Hypothalamus (tissue), 51 donors: ENCODE results near the gene EDRF1.
A peak's percentile ranks its signal among the peaks of the same experiment; 100 is the strongest.
"Not testable (repeated sequence)": the region's sequence is repeated elsewhere in the genome, so short reads cannot be mapped to it uniquely, and the experiment has no call there.

Source experiments
- DNase-seq, 51 donors: peaks; one replicate each; lab custom pipeline; 2025; lab: John Stamatoyannopoulos, UW

The EDRF1 gene, protein sequence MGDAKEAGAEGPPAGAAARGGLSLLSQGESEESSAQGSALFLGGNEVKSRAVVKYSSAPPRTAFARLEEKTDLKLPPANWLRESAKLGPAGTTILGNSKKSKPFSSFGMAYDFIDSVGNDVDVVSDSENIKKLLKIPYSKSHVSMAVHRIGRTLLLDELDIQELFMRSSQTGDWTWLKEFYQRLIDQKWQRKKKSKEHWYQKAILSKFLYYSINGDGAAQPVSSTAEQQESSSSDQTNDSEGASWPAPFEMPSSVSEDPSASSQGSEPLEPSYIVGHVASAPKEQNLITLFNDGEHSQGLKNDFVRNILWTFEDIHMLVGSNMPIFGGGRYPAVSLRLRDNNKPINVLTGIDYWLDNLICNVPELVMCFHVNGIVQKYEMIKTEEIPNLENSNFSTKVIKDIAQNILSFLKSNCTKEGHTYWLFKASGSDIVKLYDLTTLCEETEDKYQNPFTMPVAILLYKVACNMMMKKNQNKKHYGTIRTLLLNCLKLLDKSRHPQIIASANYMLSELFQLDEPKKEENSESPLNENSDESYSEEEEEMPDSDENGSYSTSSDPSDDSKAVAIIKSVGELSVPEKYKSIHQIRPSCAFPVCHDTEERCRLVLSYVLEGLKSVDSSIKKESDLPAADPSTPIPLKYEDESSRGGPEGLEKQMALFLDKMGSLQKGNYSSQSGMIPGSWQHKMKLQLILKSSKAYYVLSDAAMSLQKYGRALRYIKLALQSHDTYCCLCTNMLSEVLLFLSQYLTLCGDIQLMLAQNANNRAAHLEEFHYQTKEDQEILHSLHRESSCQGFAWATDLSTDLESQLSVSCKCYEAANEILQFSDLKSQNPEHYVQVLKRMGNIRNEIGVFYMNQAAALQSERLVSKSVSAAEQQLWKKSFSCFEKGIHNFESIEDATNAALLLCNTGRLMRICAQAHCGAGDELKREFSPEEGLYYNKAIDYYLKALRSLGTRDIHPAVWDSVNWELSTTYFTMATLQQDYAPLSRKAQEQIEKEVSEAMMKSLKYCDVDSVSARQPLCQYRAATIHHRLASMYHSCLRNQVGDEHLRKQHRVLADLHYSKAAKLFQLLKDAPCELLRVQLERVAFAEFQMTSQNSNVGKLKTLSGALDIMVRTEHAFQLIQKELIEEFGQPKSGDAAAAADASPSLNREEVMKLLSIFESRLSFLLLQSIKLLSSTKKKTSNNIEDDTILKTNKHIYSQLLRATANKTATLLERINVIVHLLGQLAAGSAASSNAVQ

DNA sequence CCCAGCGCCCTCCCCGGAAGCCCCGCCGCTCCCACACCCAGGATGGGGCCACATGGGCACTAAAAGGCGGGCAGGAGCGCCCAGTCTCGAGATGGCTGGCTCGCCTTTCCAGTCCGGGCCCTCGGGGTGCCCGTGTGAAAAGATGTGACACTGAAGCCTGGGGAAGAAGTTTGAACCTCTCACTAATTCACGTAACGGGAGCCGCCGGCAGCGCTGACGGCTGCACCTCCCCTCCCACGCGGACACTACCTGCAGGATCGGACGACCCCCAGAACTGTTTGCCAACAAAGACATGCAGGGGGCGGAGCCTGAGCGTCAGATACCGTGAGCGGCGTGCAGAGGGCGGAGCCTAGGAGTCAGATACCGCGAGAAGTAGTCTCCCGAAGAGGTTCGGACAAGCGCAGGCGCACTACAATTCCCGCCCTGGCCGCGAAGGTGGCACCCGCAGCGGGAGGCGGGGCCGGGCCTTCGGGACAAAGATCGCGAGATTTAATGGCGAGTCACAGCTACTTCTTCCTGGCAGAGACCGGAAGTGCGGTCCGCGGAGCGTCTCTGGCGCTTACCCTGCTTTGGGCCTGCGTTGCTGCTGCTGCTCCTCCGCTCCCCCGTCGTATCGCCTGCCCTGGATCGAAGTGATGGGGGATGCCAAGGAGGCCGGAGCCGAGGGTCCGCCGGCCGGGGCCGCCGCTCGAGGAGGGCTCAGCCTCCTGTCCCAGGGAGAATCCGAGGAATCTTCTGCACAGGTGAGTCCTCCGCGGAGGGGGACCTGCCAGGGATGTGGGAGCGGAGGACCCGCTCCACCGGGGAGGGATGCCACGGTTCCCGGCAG lies at the start of gene EDRF1:
EDRF1 (plus strand) TSS at position 537 of the 829 bp plus-strand sequence; CDS start at position 636, 99 bp downstream.
- peak; percentile 62 to 100 (median 97) for DNase-seq

DNA sequence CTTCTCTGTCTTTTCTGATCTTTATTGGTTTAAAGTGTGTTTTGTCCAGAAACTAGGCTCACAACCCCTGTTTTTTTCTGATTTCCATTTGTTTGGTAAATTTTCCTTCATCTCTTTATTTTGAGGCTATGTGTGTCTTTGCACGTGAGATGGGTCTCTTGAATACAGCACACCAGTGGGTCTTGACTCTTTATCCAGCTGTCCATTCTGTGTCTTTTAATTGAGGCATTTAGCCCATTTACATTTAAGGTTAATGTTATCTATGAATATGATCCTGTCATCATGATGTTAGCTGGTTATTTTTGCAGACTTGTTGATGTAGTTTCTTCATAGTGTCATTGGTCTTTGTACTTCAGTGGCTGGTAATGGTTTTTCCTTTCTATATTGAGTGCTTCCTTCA lies 46.6 kb upstream of the EDRF1 start:
- DNase-seq, result no peak

DNA sequence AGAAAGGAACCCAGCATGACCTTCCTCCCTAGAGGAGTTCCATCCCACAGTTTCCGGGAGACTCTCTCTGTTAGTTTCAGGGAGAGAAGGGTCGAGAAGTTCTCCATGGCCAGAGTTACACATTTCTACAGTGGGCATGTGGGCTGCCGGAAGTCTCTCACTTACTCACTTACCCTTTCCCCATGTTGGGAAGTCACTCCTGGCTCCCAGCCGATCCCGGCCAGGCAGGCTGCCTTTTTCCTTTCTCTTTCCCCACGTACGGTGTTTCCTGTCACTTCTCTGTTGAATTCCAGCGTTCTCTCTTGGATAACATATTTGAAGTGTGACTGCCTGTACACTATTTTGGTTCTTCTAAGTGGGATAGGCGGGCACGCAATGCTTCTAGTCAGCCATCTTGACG lies 40.1 kb upstream of the EDRF1 start:
- no peak for DNase-seq

DNA sequence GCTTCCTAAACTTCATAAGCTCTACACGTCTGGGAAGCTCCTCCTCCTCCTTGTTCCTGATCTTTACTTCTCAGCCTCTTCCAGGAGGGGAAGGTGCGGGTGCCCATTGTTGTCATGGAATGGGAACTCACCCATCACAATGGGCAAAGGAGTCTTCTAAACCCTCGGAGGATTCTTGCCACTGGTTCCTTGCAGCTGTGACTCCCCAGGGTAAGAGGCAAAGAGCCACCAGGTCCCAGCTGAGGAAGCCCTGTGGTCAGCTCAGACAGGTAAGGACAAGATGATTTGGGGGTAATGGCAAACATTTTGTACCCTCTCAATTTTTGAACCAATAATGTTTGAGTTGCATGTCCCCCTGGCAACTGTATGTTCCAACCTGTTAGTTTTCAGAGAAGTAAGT lies 36.4 kb upstream of the EDRF1 start, which contains the start of gene TEX36:
TEX36 (minus strand) TSS at position 101 of the 400 bp plus-strand sequence. CDS start 174 bp downstream, outside the sequence.
- no peak for DNase-seq

DNA sequence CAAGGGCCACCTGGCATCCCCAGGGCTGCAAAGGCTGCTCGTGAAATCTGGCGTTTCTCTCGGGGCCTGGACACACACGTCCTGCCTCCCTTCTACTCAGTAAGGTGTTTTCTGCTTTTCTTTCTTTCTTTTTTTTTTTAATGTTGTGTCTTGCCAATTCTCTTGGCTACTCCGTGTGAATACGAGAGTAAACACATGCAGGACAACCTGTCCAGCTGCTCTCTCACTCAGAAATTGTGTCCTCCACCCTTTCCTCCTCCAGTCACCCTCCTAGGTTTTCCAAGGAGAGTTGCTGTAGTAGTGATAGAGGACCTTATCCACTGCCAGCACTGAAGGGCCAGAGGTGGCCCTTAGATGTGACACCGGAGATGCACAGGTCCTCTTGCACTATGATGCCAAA lies 35.7 kb upstream of the EDRF1 start:
- no peak for DNase-seq

DNA sequence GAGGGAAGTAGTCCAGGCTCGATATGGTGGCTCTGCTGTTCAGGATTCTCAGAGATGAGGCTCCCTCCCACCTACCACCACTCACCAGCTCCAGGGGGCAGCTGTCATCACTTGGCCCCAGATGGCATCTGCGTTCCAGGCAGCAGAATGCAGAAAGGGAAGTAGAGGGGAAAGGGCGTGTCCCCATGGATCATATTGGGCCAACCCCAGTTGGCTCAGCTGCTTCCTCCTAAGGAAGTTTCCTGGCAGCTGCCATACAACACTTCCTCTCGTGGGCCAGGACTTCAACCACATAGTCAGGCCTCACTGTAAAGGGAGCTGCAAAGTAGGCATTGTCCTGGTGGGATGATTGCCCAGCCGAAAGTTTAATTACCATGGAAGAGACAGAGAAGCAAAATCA lies 34.9 kb upstream of the EDRF1 start:
- no peak for DNase-seq

DNA sequence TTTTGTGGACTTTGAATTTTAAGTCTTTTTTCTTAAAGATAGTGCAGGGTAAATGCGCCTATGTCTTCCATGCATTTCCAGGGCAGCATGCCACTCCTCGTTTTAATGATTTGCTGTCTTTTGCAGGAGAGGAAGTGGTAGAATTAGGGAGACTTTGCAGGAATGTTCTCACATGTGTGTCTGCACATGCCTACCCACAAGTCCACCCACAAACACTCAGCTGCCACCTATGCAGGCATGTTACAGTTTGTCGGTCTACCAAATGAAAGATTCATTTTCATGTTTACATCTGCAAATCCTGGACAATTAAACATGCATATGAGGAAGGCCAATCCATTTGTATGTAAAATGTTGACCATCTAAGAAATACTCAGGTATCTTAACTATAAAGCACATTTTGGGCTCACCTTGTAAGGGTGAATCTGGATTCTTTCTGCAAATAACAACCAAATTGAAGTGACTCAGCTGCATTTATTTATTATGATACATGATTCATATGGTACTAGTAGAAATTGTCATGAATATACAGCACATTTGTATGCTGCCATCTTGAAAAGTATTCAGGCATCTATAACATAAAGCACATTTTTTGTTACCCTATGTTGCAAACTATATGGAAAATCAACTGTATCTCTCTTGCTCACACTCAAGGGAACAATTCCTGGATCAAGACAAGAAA lies 31.9 kb upstream of the EDRF1 start:
- no peak for DNase-seq

DNA sequence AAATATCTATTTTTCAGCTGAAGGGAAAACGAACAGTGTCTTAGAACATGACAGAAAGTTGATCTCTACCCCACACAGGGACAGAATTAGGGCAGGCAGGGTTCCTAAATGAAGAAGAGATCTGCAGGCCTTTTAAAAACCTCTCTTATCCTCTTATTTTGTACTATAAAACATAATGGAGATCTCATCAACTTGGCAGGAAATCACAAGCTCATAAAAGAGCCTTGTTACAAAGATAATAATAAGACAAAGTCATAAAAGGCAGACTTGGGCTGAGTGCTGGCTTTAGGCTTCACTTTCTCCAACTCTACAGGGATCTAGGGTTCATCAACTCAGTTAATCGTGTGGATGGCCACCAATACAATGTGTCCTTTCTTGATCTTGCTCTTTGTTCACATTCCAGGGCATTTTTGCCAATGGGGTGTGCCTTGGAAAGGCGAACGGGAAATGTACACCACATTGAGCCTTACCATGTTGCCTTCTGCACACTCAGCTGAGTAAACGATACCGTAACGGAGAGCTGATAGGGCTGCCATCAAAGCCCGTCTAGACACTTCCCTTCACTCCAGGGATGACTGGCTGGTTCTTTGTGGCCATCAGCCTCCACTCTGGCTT lies 29.4 kb upstream of the EDRF1 start:
- no peak for DNase-seq

DNA sequence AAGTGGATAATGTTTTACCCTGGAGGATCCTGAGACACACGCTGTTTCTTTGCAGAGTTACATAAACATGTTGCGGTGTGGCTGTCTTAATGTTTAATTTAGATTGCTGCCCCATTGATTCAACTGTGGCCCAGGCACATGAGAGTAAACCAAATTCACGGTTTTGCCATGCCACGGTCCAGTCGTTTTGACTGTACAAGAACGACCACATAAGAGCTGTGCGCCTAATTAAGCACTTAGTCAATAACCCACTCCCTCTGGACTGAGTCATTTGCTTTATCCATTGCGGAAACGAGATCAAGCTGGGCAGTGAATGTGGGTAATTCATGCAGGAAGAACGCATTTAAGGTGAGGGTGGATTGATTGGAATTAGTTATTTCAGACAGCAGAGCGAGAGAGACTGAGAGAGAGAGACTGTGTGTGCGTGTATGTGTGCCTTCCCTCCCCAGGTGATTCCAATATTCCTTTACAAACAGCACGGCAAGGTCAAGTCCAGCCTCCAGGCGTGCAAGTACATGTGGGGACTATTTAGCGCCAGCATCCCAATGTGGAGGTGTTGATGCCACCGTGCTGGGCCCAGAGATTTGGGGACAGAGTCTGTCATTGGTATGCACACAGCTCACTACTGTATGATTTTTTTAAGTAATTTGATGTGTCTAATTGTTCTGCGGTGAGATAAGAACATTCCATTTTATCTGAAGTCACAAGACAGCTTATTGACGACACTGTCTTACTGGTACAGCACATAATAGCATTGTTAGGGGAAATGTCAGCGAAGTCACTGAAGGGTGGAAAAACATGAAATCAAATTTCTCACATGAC lies 28.1 kb upstream of the EDRF1 start:
- DNase-seq, result no peak

DNA sequence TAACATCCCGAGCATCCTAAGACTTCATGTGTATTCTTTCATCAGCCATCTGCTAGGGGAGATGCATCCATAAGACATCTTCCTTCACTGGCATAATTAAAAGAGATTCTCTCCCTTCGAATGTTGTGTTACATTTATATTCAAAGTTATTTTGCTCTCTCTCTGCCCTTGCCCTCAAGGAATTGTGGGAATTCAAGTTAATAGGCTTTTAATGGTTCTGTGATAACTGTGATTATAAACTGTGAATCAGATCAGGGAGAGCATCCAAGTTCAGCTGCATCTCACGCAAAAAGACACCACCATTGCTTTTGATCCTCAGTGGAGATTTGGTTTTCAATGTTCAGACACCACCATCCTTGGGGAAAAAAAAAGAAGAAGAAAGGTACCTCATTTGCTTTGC lies 27.3 kb upstream of the EDRF1 start:
- DNase-seq, result peak in 1 of 51 donors; percentile 21

DNA sequence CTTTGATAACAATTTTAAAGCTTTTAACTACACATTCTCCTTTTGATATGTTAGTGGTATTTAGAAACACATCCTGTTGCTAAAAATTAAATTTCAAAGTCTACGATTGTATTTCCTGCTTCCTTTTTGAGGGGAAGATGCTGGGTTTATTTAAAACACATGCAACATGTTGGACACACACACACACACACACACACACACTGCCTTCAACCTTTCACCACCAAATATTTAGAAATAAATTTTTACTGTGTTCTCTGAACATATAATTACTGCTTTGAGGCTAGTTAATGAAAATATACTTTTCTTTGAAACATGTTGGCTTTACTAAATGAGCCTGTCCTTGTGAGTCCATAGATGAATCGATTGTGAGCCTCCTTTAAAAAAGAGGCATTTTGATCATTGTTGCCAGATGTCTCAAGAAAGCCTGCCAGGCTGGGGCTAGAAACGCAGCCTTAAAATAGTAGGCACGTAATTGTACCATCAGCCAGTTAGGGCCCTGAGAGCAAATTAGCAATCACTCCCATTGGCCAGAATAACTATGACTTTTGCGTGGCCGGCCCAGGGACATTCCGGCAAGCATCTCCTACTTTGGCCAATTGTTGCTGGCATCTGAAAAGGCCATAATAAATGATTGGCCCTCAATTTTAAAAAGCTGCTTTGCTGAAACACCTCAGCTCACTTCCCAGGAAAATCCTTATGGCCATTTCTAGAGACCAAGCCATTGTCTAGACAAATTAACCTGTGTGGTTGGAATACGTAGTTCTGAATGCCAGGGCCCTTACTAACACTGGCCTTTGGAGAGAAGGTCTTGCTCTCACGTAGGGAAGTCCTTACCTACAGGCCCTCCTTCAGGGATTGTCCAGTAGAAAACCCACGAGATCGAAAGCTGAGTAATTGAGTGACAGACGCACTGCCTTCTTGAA lies 26.6 kb upstream of the EDRF1 start:
- DNase-seq, result no peak

DNA sequence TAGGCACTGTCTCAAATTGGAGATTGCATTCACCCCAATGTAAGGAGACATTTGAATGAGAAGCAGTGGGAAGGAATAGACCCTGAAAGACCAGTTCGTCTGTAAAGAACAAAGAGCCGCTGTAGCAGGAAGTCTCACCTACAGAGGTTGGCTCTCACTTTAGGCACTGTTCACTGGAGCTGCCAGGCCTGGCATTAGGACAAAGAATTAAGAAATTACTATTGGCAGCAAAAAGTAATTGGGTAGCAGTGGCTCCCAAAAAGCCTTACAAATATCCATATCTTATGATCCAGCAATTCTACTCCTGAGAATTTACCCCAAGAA lies 26.0 kb upstream of the EDRF1 start:
- DNase-seq, result no peak

DNA sequence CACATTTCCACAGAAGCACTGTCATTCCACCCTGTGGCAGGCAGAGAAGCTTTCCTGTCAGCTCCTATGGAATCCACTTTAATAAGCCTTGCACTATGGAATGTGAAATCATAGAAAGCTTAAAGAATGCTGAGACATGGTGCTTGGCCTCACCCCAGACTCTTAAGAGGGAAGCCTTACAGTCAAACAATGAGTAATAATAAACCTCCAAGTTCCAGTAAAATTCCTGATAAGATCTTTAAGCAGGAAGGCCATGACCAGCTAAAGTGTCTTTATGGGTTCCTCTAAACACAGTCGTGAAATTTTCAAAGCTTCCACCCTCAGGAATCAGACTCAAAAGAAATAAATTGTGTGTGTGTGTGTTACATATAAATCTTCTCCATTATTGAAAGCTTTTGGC lies 24.6 kb upstream of the EDRF1 start:
- DNase-seq, result no peak

DNA sequence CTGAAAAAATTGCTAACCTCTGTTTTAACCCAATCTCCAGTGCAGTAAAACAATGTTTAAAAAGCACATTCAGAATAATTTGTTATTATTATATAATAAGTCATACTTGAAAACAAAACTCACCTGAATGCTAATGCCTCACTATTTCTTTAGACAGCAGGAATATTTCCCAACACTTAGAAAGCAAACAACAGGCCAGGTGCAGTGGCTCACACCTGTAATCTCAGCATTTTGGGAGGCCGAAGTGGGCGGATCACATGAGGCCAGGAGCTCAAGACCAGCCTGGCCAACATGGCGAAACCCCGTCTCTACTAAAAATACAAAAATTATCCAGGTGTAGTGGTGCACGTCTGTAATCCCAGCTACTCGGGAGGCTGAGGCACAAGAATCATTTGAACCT lies 22.6 kb upstream of the EDRF1 start:
- not testable (repeated sequence) for DNase-seq

DNA sequence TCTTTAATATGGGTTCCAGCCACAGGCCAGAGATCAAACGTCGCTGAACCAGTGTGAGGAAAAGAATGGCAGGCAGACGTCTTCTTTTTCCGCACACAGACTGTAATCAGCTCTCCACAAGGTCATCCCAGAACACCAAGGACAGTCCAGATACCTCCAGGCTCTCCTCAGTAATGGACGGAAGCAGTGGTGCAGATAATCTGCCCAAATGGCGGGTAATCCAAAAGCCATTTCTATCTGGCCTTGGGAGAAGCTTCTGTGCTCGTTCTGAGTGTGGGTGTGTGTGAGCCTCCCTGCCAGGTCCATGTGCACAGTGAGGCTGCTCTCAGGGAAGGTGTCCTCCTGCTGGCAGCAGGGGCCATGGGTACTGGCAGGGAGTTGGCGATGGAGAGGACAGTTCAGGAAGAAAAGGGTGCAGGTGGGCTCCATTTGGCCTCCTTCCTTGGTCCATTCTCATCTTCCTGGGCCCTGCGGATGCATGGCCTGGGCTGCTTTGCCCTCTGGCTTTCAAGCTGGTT lies 21.0 kb upstream of the EDRF1 start:
- no peak for DNase-seq

DNA sequence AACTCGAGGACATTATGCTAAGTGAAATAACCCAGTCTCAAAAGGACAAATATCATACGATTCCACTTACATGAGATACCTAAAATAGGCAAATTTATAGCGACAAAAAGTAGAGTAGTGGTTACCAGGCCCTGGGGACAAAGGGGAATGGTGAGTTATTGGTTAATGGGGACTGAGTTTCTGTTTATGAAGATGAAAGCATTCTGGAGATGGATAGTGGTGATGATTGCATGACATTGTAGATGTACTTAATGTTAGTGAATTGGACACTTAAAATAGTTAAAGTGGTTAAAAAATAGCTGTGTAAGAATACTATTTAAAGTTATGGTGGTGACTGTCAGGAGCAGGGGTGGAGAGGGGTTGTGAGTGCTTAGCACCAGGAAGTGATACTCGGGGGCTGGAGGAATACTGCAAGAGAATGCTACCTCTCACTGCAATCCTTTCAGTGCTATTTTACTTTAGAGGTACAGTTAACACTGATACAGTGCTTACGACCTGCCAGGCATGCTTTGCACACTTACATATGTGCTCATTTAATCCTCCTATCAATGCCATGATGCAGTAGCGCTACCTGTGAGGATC lies 19.9 kb upstream of the EDRF1 start:
- no peak for DNase-seq
